Measurements from ENCODE around the gene ALAS1. TPM values are rescaled to one million over a fixed set of nuclear protein-coding genes. Genes with fewer than 3 reads are reported as not detected.
"Not testable (repeated sequence)": the region's sequence is repeated elsewhere in the genome, so short reads cannot be mapped to it uniquely, and the experiment has no call there.

The ALAS1 gene
- total and polyA plus RNA-seq, 8 donors = 19.6 to 75.3 (median 39.1) TPM

GRCh38 chr3:52167240-52167639 lies 30.7 kb upstream of the ALAS1 start:
- no peaks in the 10 kb centered on the region for H3K36me3 ChIP-seq
- WGBS, 5 donors = 48 to 61% (median 53%) methylated on average over 9 of the region's 9 CpGs
- intact Hi-C loops (cut with DNase I; ENCODE audit: low total_unique reads) = no loop called here
- H3K9me3 ChIP-seq = no peaks in the 10 kb centered on the region
- H3K27ac ChIP-seq = no peak overlapping the region
- no peaks in the 10 kb centered on the region for H3K27me3 ChIP-seq
- H3K4me3 ChIP-seq = no peak overlapping the region
- no peak for TF ChIP-seq POLR2AphosphoS5 (IDR thresholded peaks at IDR 0.05)
- TF ChIP-seq CTCF (IDR thresholded peaks at IDR 0.05) = no peak
- no peak for TF ChIP-seq EP300 (IDR thresholded peaks at IDR 0.05)
- TF ChIP-seq POLR2A (IDR thresholded peaks at IDR 0.05) = no peak
- no peak for DNase-seq
- H3K4me1 ChIP-seq = no peaks in the 10 kb centered on the region

- H3K4me1 ChIP-seq; H3K27me3 ChIP-seq; H3K9me3 ChIP-seq; H3K36me3 ChIP-seq; H3K27ac ChIP-seq; H3K4me3 ChIP-seq; intact Hi-C loops (cut with DNase I; ENCODE audit: low total_unique reads); DNase-seq: not testable (repeated sequence)
- 89 to 97% (median 95%) methylated on average over 3 of the region's 3 CpGs for WGBS, 5 donors
Measured at GRCh38 chr3:52170217-52170616, 27.7 kb upstream of the ALAS1 start.

GRCh38 chr3:52171514-52172261 lies 26.3 kb upstream of the ALAS1 start:
- no peak overlapping the region for H3K27ac ChIP-seq
- H3K4me3 ChIP-seq = no peak overlapping the region
- 68 to 85% (median 79%) methylated on average over 3 of the region's 3 CpGs for WGBS, 5 donors
- no peak for TF ChIP-seq CTCF (IDR thresholded peaks at IDR 0.05)
- TF ChIP-seq EP300 (IDR thresholded peaks at IDR 0.05) = no peak
- TF ChIP-seq POLR2AphosphoS5 (IDR thresholded peaks at IDR 0.05) = no peak
- no peak for TF ChIP-seq POLR2A (IDR thresholded peaks at IDR 0.05)
- no peaks in the 10 kb centered on the region for H3K27me3 ChIP-seq
- DNase-seq = no peak
- no peaks in the 10 kb centered on the region for H3K9me3 ChIP-seq
- H3K36me3 ChIP-seq = no peaks in the 10 kb centered on the region
- intact Hi-C loops (cut with DNase I; ENCODE audit: low total_unique reads) = no loop called here
- H3K4me1 ChIP-seq = peaks cover 0 to 5% (median 2%) of the 10 kb centered on the region in 4 donors

- no peak overlapping the region for H3K27ac ChIP-seq
- no peak for TF ChIP-seq POLR2A (IDR thresholded peaks at IDR 0.05)
- no peak for TF ChIP-seq CTCF (IDR thresholded peaks at IDR 0.05)
- TF ChIP-seq EP300 (IDR thresholded peaks at IDR 0.05) = no peak
- no peak for TF ChIP-seq POLR2AphosphoS5 (IDR thresholded peaks at IDR 0.05)
- intact Hi-C loops (cut with DNase I; ENCODE audit: low total_unique reads) = no loop called here
- no peaks in the 10 kb centered on the region for H3K36me3 ChIP-seq
- no peaks in the 10 kb centered on the region for H3K9me3 ChIP-seq
- H3K4me3 ChIP-seq = no peak overlapping the region
- H3K27me3 ChIP-seq = no peaks in the 10 kb centered on the region
- WGBS, 5 donors = 88 to 100% (median 93%) methylated on average over 3 to 5 of the region's 5 CpGs
- H3K4me1 ChIP-seq = peaks cover 0 to 11% (median 7%) of the 10 kb centered on the region in 4 donors
- no peak for DNase-seq
Measured at GRCh38 chr3:52172262-52172757, 25.6 kb upstream of the ALAS1 start.

GRCh38 chr3:52173101-52173500 lies 24.9 kb upstream of the ALAS1 start:
- H3K36me3 ChIP-seq = no peaks in the 10 kb centered on the region
- intact Hi-C loops (cut with DNase I; ENCODE audit: low total_unique reads) = no loop called here
- no peaks in the 10 kb centered on the region for H3K27me3 ChIP-seq
- DNase-seq = no peak
- 86 to 100% (median 90%) methylated on average over 1 of the region's 1 CpG for WGBS, 5 donors
- TF ChIP-seq EP300 (IDR thresholded peaks at IDR 0.05) (no peak), POLR2AphosphoS5 (IDR thresholded peaks at IDR 0.05) (no peak), POLR2A (IDR thresholded peaks at IDR 0.05) (no peak), CTCF (IDR thresholded peaks at IDR 0.05) (no peak)
- H3K27ac ChIP-seq = no peak overlapping the region
- no peak overlapping the region for H3K4me3 ChIP-seq
- H3K4me1 ChIP-seq = peaks cover 0 to 14% (median 11%) of the 10 kb centered on the region in 4 donors
- H3K9me3 ChIP-seq = no peaks in the 10 kb centered on the region
